ENCODE measurements around the gene AP1M2.

The AP1M2 gene

GRCh38 chr19:10562609-10563008, 24.5 kb downstream of the AP1M2 start:
- no peak for TF ChIP-seq CTCF (IDR thresholded peaks at IDR 0.05; ENCODE audit: low read depth, low read length)
- no peak for DNase-seq (ENCODE audit: extremely low read depth, low read depth)

GRCh38 chr19:10560154-10560553, 27.0 kb downstream of the AP1M2 start:
- no peak for TF ChIP-seq CTCF (IDR thresholded peaks at IDR 0.05; ENCODE audit: low read depth, low read length)
- no peak for DNase-seq (ENCODE audit: extremely low read depth, low read depth)

- DNase-seq (ENCODE audit: extremely low read depth, low read depth): no peak
- TF ChIP-seq CTCF (IDR thresholded peaks at IDR 0.05; ENCODE audit: low read depth, low read length): no peak
These were observed 29.4 kb downstream of the AP1M2 start for GRCh38 chr19:10557603-10558197.

GRCh38 chr19:10555610-10555973, 31.5 kb downstream of the AP1M2 start:
- no peak for TF ChIP-seq CTCF (IDR thresholded peaks at IDR 0.05; ENCODE audit: low read depth, low read length)
- DNase-seq (ENCODE audit: extremely low read depth, low read depth): no peak

GRCh38 chr19:10554760-10555609, 32.1 kb downstream of the AP1M2 start:
- no peak for DNase-seq (ENCODE audit: extremely low read depth, low read depth)
- TF ChIP-seq CTCF (IDR thresholded peaks at IDR 0.05; ENCODE audit: low read depth, low read length): no peak

GRCh38 chr19:10553943-10554381, 33.1 kb downstream of the AP1M2 start:
- TF ChIP-seq CTCF (IDR thresholded peaks at IDR 0.05; ENCODE audit: low read depth, low read length): no peak
- no peak for DNase-seq (ENCODE audit: extremely low read depth, low read depth)

- TF ChIP-seq CTCF (IDR thresholded peaks at IDR 0.05; ENCODE audit: low read depth, low read length): no peak
- no peak for DNase-seq (ENCODE audit: extremely low read depth, low read depth)
These were observed 33.9 kb downstream of the AP1M2 start for GRCh38 chr19:10553087-10553667.

Measured in AG09319 (cell line).